Heart left ventricle (tissue), 16 donors: ENCODE results near the gene CYB5R4. TPM values are rescaled to one million over a fixed set of nuclear protein-coding genes. Genes with fewer than 3 reads are reported as not detected.

ENCODE experiments used
- ATAC-seq, 4 donors: fragments of 200-7000 bp; cut with Tn5 transposase; one replicate each; pipeline ENCODE4 v1.9.1; 2020 to 2022; ENCODE audit warnings: moderate library complexity in 4 of 4, mild to moderate bottlenecking in 3 of 4, moderate number of reproducible peaks in 1 of 4
- DNase-seq, 5 donors: peaks; one replicate each; pipeline ENCODE4 v3.0.0-alpha.2; 2020
- H3K27ac ChIP-seq, 12 donors: fragments of 200-600 bp; sonication (generic) in 4 of 12; one replicate each; pipeline versions ENCODE4 v1.5.0 to v1.8.0; 2016 to 2022; ENCODE audit warnings: mild to moderate bottlenecking in 2 of 12
- H3K27me3 ChIP-seq, 9 donors: fragments of 200-600 bp; sonication (generic) in 2 of 9; one replicate each; pipeline versions ENCODE4 v1.5.1 to v1.8.0; 2016 to 2022; ENCODE audit warnings: mild to moderate bottlenecking in 3 of 9
- H3K36me3 ChIP-seq, 9 donors: fragments of 200-600 bp; sonication (generic) in 2 of 9; one replicate each; pipeline versions ENCODE4 v1.5.0 to v1.8.0; 2018 to 2022; ENCODE audit warnings: mild to moderate bottlenecking in 2 of 9
- H3K4me1 ChIP-seq, 12 donors: fragments of 200-600 bp; sonication (generic) in 4 of 12; one replicate each; pipeline versions ENCODE4 v1.5.0 to v1.8.0; 2016 to 2022; ENCODE audit warnings: mild to moderate bottlenecking in 3 of 12
- H3K4me3 ChIP-seq, 12 donors: fragments of 200-600 bp; sonication (generic) in 4 of 12; one replicate each; pipeline versions ENCODE4 v1.5.0 to v1.8.0; 2017 to 2022; ENCODE audit warnings: mild to moderate bottlenecking in 9 of 12, moderate library complexity in 4 of 12
- H3K9me3 ChIP-seq, 12 donors: fragments of 200-600 bp; sonication (generic) in 4 of 12; one replicate each; pipeline versions ENCODE4 v1.5.0 to v1.8.0; 2016 to 2022; ENCODE audit warnings: mild to moderate bottlenecking in 1 of 12
- CTCF ChIP-seq, 12 donors: fragments of 200-600 bp; sonication (generic) in 4 of 12; IDR thresholded peaks; one replicate each; pipeline versions ENCODE4 v1.5.0 to v1.8.0; 2018 to 2022; ENCODE audit warnings: antibody characterized with exemption in 12 of 12, mild to moderate bottlenecking in 5 of 12
- POLR2A ChIP-seq, 2 donors: fragments of 450-650 bp; IDR thresholded peaks; one replicate each; pipeline ENCODE4 v1.6.1; 2017; ENCODE audit warnings: antibody characterized with exemption in 2 of 2, mild to moderate bottlenecking in 2 of 2, moderate library complexity in 2 of 2
- WGBS, 4 donors: extraction: QIAGEN DNeasy Blood & Tissue Kit in 2 of 4; methylation state at CpG; one replicate each; pipeline versions ENCODE4 v1.1.5 to v1.1.7; 2013 to 2018; 5-methylcytosine and 5-hydroxymethylcytosine counted together
- intact Hi-C, 10 donors: fragments of 100-400 bp; cut with DNase I; formaldehyde crosslinking; loops; one replicate each; pipeline versions ENCODE4 v1.11.1 to v1.14.2; 2022
- polyA plus RNA-seq, 2 donors: library from polyadenylated mRNA; stranded (reverse); fragments of 200-250 nt; gene quantifications; one replicate each; pipeline ENCODE4 v1.2.3, GENCODE V29; 2013
- total RNA-seq, 9 donors: library from RNA; depleted of rRNA in 2 of 9; stranded (reverse); fragments of >200 nt in 2 of 9; fragmentation: NEBNext Ultra II Directional in 3 of 9; extraction: Animal tissue kit (Norgen Biotek cat#: 25700) in 3 of 9; gene quantifications; one replicate each; pipeline versions ENCODE4 v1.1.0 to v1.2.4, GENCODE V29; 2016 to 2023
- donor health status: ischemic (EF 13 %, LVEDD 7.1; RV severe dilation, severe dysfunction).
- donor health status: healthy with polysubstance abuse.
- donor health status: DM: no; HTN: yes; CAD: no.
- donor health status: DM: no; HTN: no; CAD: no.
- donor health status: ischemic (EF 25% LVEDD 6.9; RV normal size, moderate dysfunction).
- donor health status: ischemic (EF 25% LVEDD 5.7; RV mildly dilated, moderate dysfunction).
- donor health status: healthy.
- donor health status: DM: yes; HTN: yes; CAD: no.
- donor health status: ischemic (EF 35%, LVEDD 5.7; RV mildly dilated, moderate dysfunction).
- donor health status: nonischemic (EF 11% LVEDD 7.7; RV severe dilation, severe dysfunction).
- donor health status: DM: yes; HTN: yes; CAD: no.
- donor health status: PGD.
- donor health status: ischemic (EF 29% LVEDD 5.4; RV normal size, mild dysfunction).
- donor health status: nonischemic (EF 23%, LVEDD 6.1; RV moderate dilation, normal function).

CYB5R4 gene
- total and polyA plus RNA-seq, 11 donors: 1.3 to 29.0 (median 15.6) TPM

- WGBS, 4 donors: 7 to 19% (median 11%) methylated on average over 14 to 18 of the region's 18 CpGs
- H3K4me3 ChIP-seq: peak overlapping the region in 10 of 12 donors; percentile 32 to 56 (median 50)
These were observed 5.4 kb upstream of the CYB5R4 start for GRCh38 chr6:83854001-83854501.

DNA sequence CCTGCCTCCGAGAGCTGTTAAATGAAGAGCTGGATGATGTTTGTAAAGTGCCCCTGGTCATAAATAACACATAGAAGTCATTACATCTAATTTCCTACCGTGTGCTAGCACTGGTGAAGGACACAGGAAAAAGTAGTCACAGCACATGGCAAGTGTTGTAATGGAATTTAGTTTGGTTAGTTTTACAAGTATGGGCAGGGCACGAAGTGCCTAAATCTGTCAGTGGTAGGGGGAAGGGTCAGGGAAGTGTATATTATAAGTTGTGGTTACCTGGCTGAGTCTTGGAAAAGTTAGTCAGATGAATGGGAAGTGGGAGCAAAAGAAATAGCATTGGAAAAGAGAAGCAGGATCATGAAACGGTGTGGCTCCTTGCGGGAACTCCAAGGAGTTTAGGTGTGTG lies 4.7 kb upstream of the CYB5R4 start:
- no peak overlapping the region for H3K27ac ChIP-seq
- no peaks in the 10 kb centered on the region for H3K9me3 ChIP-seq
- 56 to 61% (median 57%) methylated on average over 5 of the region's 5 CpGs for WGBS, 4 donors
- peaks cover 0 to 57% (median 27%) of the 10 kb centered on the region in 9 donors for H3K27me3 ChIP-seq
- TF ChIP-seq CTCF (IDR thresholded peaks at IDR 0.05) (no peak), POLR2A (IDR thresholded peaks at IDR 0.05) (no peak)
- no peak for DNase-seq
- H3K4me3 ChIP-seq: no peak overlapping the region
- intact Hi-C loops: loop anchor here in 1 of 10 donors (5.0 kb wide), 1 partner anchor 373 kb away; the partner anchor contains the start of gene CEP162
- ATAC-seq: no peak
- peaks cover 0 to 20% (median 7%) of the 10 kb centered on the region in 12 donors for H3K4me1 ChIP-seq
- H3K36me3 ChIP-seq: no peaks in the 10 kb centered on the region

More at GRCh38 chr6:83854001-83854501, 5.4 kb upstream of the CYB5R4 start:
- H3K9me3 ChIP-seq: no peaks in the 10 kb centered on the region
- peaks cover 0 to 58% (median 27%) of the 10 kb centered on the region in 9 donors for H3K27me3 ChIP-seq
- TF ChIP-seq POLR2A (IDR thresholded peaks at IDR 0.05): no peak
- TF ChIP-seq CTCF (IDR thresholded peaks at IDR 0.05): no peak
- ATAC-seq (no peak), DNase-seq (no peak)
- peaks cover 0 to 18% (median 6%) of the 10 kb centered on the region in 12 donors for H3K4me1 ChIP-seq
- intact Hi-C loops: no loop called here
- H3K27ac ChIP-seq: no peak overlapping the region
- no peaks in the 10 kb centered on the region for H3K36me3 ChIP-seq

- Histone ChIP-seq H3K27me3 (peaks cover 0 to 5% (median 0%) of the 10 kb centered on the region in 9 donors), H3K36me3 (peaks cover 0 to 18% (median 14%) of the 10 kb centered on the region in 9 donors), H3K4me1 (peaks cover 0 to 30% (median 14%) of the 10 kb centered on the region in 12 donors), H3K9me3 (no peaks in the 10 kb centered on the region), H3K27ac (peak overlapping the region in 9 of 12 donors; percentile 81 to 92 (median 88)), H3K4me3 (peak overlapping the region; percentile 65 to 94 (median 82))
- no peak for TF ChIP-seq POLR2A (IDR thresholded peaks at IDR 0.05)
- no peak for TF ChIP-seq CTCF (IDR thresholded peaks at IDR 0.05)
- 18 to 33% (median 22%) methylated on average over 7 of the region's 7 CpGs for WGBS, 4 donors
- no peak for DNase-seq
- ATAC-seq: no peak
- intact Hi-C loops: no loop called here
These were observed 868 bp downstream of the CYB5R4 start for GRCh38 chr6:83860359-83860755.

- intact Hi-C loops: no loop called here
These were observed 1.4 kb downstream of the CYB5R4 start for GRCh38 chr6:83860782-83861495.

More at GRCh38 chr6:83860782-83861495, 1.4 kb downstream of the CYB5R4 start:
- TF ChIP-seq POLR2A (IDR thresholded peaks at IDR 0.05) (no peak), CTCF (IDR thresholded peaks at IDR 0.05) (no peak)
- peaks cover 0 to 30% (median 14%) of the 10 kb centered on the region in 12 donors for H3K4me1 ChIP-seq
- peaks cover 0 to 23% (median 19%) of the 10 kb centered on the region in 9 donors for H3K36me3 ChIP-seq
- WGBS, 4 donors: 70 to 80% (median 78%) methylated on average over 8 of the region's 8 CpGs
- ATAC-seq (no peak), DNase-seq (no peak)
- H3K4me3 ChIP-seq: peak overlapping the region in 7 of 12 donors; percentile 65 to 94 (median 80)
- H3K9me3 ChIP-seq: no peaks in the 10 kb centered on the region
- H3K27me3 ChIP-seq: no peaks in the 10 kb centered on the region
- peak overlapping the region in 1 of 12 donors; percentile 88 for H3K27ac ChIP-seq
